GM12878 (cell line): ENCODE results near the gene MVK. TPM values are rescaled to one million over a fixed set of nuclear protein-coding genes. Genes with fewer than 3 reads are reported as not detected.

Source experiments
- ATAC-seq: fragments of 200-7000 bp; cut with Tn5 transposase; 3 replicates; pipeline ENCODE4 v1.9.1; 2020; ENCODE audit warnings: mild to moderate bottlenecking, moderate library complexity
- BruUV-seq: library from RNA; stranded (reverse); fragments of 400-500 nt; replicated peaks from 2 replicates; lab custom pipeline; 2021; lab: Mats Ljungman, UMichigan
- CTCF ChIA-PET: fragments of 300-600 bp; sonication (Branson Sonifier 250); formaldehyde crosslinking; extraction: SDS; loops from one replicate; lab custom pipeline; 2021; ENCODE audit warnings: inconsistent platforms; lab: Yijun Ruan, JAX
- POLR2A ChIA-PET: fragments of 350-600 bp; formaldehyde crosslinking; extraction: SDS; loops from one replicate; lab custom pipeline; 2021; ENCODE audit warnings: inconsistent platforms; lab: Charles Lee
- RAD21 ChIA-PET: fragments of 300-600 bp; sonication (Branson Sonifier 250); formaldehyde crosslinking; loops from one replicate; lab custom pipeline; 2023; ENCODE audit warnings: antibody characterized with exemption; ENCODE audit not compliant: unreplicated experiment; lab: Charles Lee
- SMC1A ChIA-PET: fragments of 300-600 bp; sonication (Branson Sonifier 250); formaldehyde crosslinking; loops from one replicate; lab custom pipeline; 2023; ENCODE audit not compliant: unreplicated experiment, uncharacterized antibody; lab: Charles Lee
- DNase-seq: peaks from one replicate; pipeline ENCODE4 v3.0.0-alpha.2; 2011; ENCODE audit warnings: low read depth, low spot score
- FAIRE-seq: peaks from 3 replicates; lab custom pipeline; 2011; peaks lifted over from hg19 to GRCh38; lab: Jason Lieb, UNC
- H2AFZ ChIP-seq: 2 replicates; pipeline ENCODE4 v1.6.0; 2011; ENCODE audit warnings: low read depth, low read length, control low read depth; ENCODE audit not compliant: control insufficient read depth
- H3K27ac ChIP-seq: 2 replicates; pipeline ENCODE4 v1.5.1; 2011; ENCODE audit warnings: control low read depth; ENCODE audit not compliant: control insufficient read depth, insufficient read depth
- H3K27me3 ChIP-seq, 2 experiments: replicated peaks in 1 of 2; 2 replicates each; pipeline versions ENCODE4 v1.6.0 to v1.6.1; 2011; ENCODE audit warnings: low read length in 1 of 2; ENCODE audit not compliant: control insufficient read depth in 2 of 2, insufficient read depth in 2 of 2
- H3K36me3 ChIP-seq, 2 experiments: 2 replicates each; pipeline ENCODE4 v1.5.1; 2011; ENCODE audit warnings: low read length in 1 of 2; ENCODE audit not compliant: control insufficient read depth in 2 of 2, insufficient read depth in 2 of 2
- H3K4me1 ChIP-seq: 2 replicates; pipeline ENCODE4 v1.6.1; 2011; ENCODE audit warnings: mild to moderate bottlenecking, low read length, moderate library complexity, mixed read lengths; ENCODE audit not compliant: control insufficient read depth, insufficient read depth
- H3K4me2 ChIP-seq: 2 replicates; pipeline ENCODE4 v1.6.0; 2011; ENCODE audit warnings: control low read depth; ENCODE audit not compliant: control insufficient read depth, insufficient read depth
- H3K4me3 ChIP-seq: fragments of 200-600 bp; sonication (generic); 2 replicates; pipeline ENCODE4 v1.5.1; 2016
- H3K79me2 ChIP-seq: 2 replicates; pipeline ENCODE4 v1.6.0; 2011; ENCODE audit warnings: low read length; ENCODE audit not compliant: control insufficient read depth, insufficient read depth
- H3K9ac ChIP-seq: 2 replicates; pipeline ENCODE4 v1.8.0; 2011; ENCODE audit warnings: low read length, control low read depth, mixed read lengths; ENCODE audit not compliant: control insufficient read depth, insufficient read depth
- H3K9me3 ChIP-seq: replicated peaks from 3 replicates; pipeline ENCODE4 v1.5.1; 2011; ENCODE audit warnings: mild to moderate bottlenecking, low read length; ENCODE audit not compliant: control insufficient read depth, insufficient read depth
- H4K20me1 ChIP-seq: 2 replicates; pipeline ENCODE4 v1.6.0; 2011; ENCODE audit not compliant: control insufficient read depth, insufficient read depth
- BRCA1 ChIP-seq: IDR thresholded peaks from 2 replicates; pipeline ENCODE4 v1.6.1; 2011; ENCODE audit warnings: low read depth, low read length, improper control_type of control experiment
- CHD4 ChIP-seq: fragments of 200-600 bp; sonication (generic); IDR thresholded peaks from 2 replicates; pipeline ENCODE4 v1.6.1; 2016; ENCODE audit warnings: mild to moderate bottlenecking
- POLR2AphosphoS5 ChIP-seq: IDR thresholded peaks from 2 replicates; pipeline ENCODE4 v1.6.1; 2011; ENCODE audit warnings: mild to moderate bottlenecking, low read length, inconsistent platforms
- SREBF1 ChIP-seq: IDR thresholded peaks from 2 replicates; pipeline ENCODE4 v1.6.1; 2012; ENCODE audit warnings: mild to moderate bottlenecking, low read length
- STAT1 ChIP-seq: fragments of 450-650 bp; conservative IDR thresholded peaks from 2 replicates; pipeline ENCODE4 v1.6.1; 2014; ENCODE audit warnings: antibody characterized with exemption, mild to moderate bottlenecking
- YBX1 ChIP-seq: fragments of 450-650 bp; IDR thresholded peaks from 2 replicates; pipeline ENCODE4 v1.6.1; 2016; ENCODE audit warnings: antibody characterized with exemption
- YY1 ChIP-seq: IDR thresholded peaks from 2 replicates; pipeline ENCODE4 v1.6.1; 2011; ENCODE audit warnings: low read depth, mild to moderate bottlenecking, low read length
- ZBTB11 ChIP-seq: fragments of 450-650 bp; formaldehyde crosslinking; IDR thresholded peaks from 2 replicates; pipeline ENCODE4 v1.5.0; 2022; ENCODE audit warnings: mild to moderate bottlenecking, missing genetic modification characterization
- ZBTB4 ChIP-seq: fragments of 450-650 bp; formaldehyde crosslinking; IDR thresholded peaks from 2 replicates; pipeline ENCODE4 v1.4.0; 2022; ENCODE audit warnings: mild to moderate bottlenecking, moderate library complexity
- ZNF274 ChIP-seq: IDR thresholded peaks from one replicate; pipeline ENCODE4 v1.8.0; 2011; ENCODE audit not compliant: insufficient read length, insufficient read depth
- ZNF384 ChIP-seq: IDR thresholded peaks from 2 replicates; pipeline ENCODE4 v1.6.1; 2012; ENCODE audit warnings: low read depth, mild to moderate bottlenecking, low read length, improper control_type of control experiment, borderline replicate concordance
- WGBS: methylation state at CpG from one replicate; pipeline ENCODE4 v1.1.6; 2016; ENCODE audit warnings: low lambda C conversion rate; ENCODE audit not compliant: insufficient replicate concordance, insufficient coverage; ENCODE audit errors: missing lambda C conversion rate; 5-methylcytosine and 5-hydroxymethylcytosine counted together
- in situ Hi-C: fragments of 300-500 bp; cut with MboI; formaldehyde crosslinking; loops from 9 replicates; pipeline ENCODE4 v1.14.3; 2018; ENCODE audit warnings: mixed read lengths
- intact Hi-C: fragments of 100-400 bp; cut with micrococcal nuclease; formaldehyde crosslinking; loops from one replicate; pipeline ENCODE4 v1.14.2; 2022; ENCODE audit not compliant: unreplicated experiment
- polyA plus RNA-seq, 11 experiments: library from polyadenylated mRNA; depleted of rRNA in 4 of 11; unstranded in 6 of 11; stranded (reverse) in 5 of 11; fragments of >200 nt; fragmentation: Nextera tagmentation in 4 of 11; fragmentation: Illumina TruSeq in 1 of 11; extraction: Ambion mirVana in 4 of 11; extraction: Trizol in 1 of 11; gene quantifications; 1 replicate in 1 of 11; 2 replicates in 10 of 11; pipeline versions ENCODE4 v1.2.1 to v1.2.3, GENCODE V29; 2011 to 2016; ENCODE audit warnings: inconsistent platforms in 2 of 11, missing spikeins in 2 of 11, low read depth in 1 of 11
- total RNA-seq, 4 experiments: library from RNA; depleted of rRNA in 3 of 4; stranded (reverse); fragments of >200 nt in 3 of 4; fragmentation: Illumina TruSeq in 1 of 4; extraction: Trizol in 1 of 4; gene quantifications; 2 replicates each; pipeline versions ENCODE4 v1.2.1 to v1.2.3, GENCODE V29; 2013 to 2021

MVK gene
- total and polyA plus RNA-seq, 10 of the 15 experiments (the other 5 are each of a cell fraction or from before 2014, with no cell fraction given) = 0.24 to 46.7 (median 31.9) TPM

- ChIA-PET SMC1A (no interaction called here), RAD21 (interaction anchor here (0.7 kb wide), 1 partner anchor 54 kb away, joined by 3 read pairs; no protein-coding TSS in a partner anchor), POLR2A (no interaction called here), CTCF (interaction anchor here (1.9 kb wide), 1 partner anchor 9 kb away, joined by 6 read pairs; no protein-coding TSS in a partner anchor)
- no peak overlapping the region for H3K27ac ChIP-seq
- no peaks in the 10 kb centered on the region for H3K36me3 ChIP-seq
- in situ Hi-C loops = no loop called here
- H3K9ac ChIP-seq = no peak overlapping the region
- BruUV-seq = no TSS peak
- ATAC-seq (no peak), FAIRE-seq (no peak), DNase-seq (no peak)
- H3K4me2 ChIP-seq = no peak overlapping the region
- H4K20me1 ChIP-seq = no peaks in the 10 kb centered on the region
- no peak for TF ChIP-seq BRCA1
- no peak for TF ChIP-seq YBX1
- no peak for TF ChIP-seq STAT1
- no peak for TF ChIP-seq SREBF1
- TF ChIP-seq POLR2AphosphoS5 = no peak
- no peaks in the 10 kb centered on the region for H3K9me3 ChIP-seq
- H3K27me3 ChIP-seq = no peaks in the 10 kb centered on the region; a peak in 1 of 4 replicates
- no peak overlapping the region for H3K4me3 ChIP-seq
- no peaks in the 10 kb centered on the region for H3K79me2 ChIP-seq
- H2AFZ ChIP-seq = no peak overlapping the region
- H3K4me1 ChIP-seq = no peaks in the 10 kb centered on the region
- WGBS = 65% methylated on average over 30 of the region's 30 CpGs
- intact Hi-C loops = no loop called here
Observed at GRCh38 chr12:109606320-109607028, 32.9 kb downstream of the MVK start.

- Histone ChIP-seq H3K27me3 (no peaks in the 10 kb centered on the region; a peak in 1 of 4 replicates), H3K27ac (no peak overlapping the region), H2AFZ (no peak overlapping the region), H3K9me3 (no peaks in the 10 kb centered on the region), H3K4me3 (no peak overlapping the region), H3K9ac (no peak overlapping the region), H3K4me2 (no peak overlapping the region), H4K20me1 (no peaks in the 10 kb centered on the region), H3K36me3 (no peaks in the 10 kb centered on the region), H3K79me2 (no peaks in the 10 kb centered on the region), H3K4me1 (no peaks in the 10 kb centered on the region)
- ATAC-seq (no peak), DNase-seq (no peak), FAIRE-seq (no peak)
- intact Hi-C loops (no loop called here), in situ Hi-C loops (no loop called here)
- ChIA-PET CTCF (no interaction called here), RAD21 (no interaction called here), POLR2A (no interaction called here), SMC1A (no interaction called here)
- BruUV-seq = no TSS peak
- 20% methylated on average over 4 of the region's 4 CpGs for WGBS
- no peak for TF ChIP-seq ZBTB4 (CRISPR knock-in tag)
- no peak for TF ChIP-seq STAT1
- TF ChIP-seq ZBTB11 (CRISPR knock-in tag) = no peak
- no peak for TF ChIP-seq ZNF384
- no peak for TF ChIP-seq CHD4
- no peak for TF ChIP-seq YY1
- TF ChIP-seq ZNF274 = no peak
Observed at GRCh38 chr12:109607618-109608017, 34.0 kb downstream of the MVK start.
